B cell (primary cell): ENCODE data around the gene C4orf54.

Source experiments
- EZH2 ChIP-seq: IDR thresholded peaks from 2 replicates; pipeline ENCODE4 v1.6.1; 2012; ENCODE audit warnings: borderline replicate concordance, low read depth, mild to moderate bottlenecking, moderate library complexity, low read length; ENCODE audit not compliant: insufficient read depth, poor library complexity, severe bottlenecking
- TF ChIP-seq, protein P1 (sequence below): fragments of 200-600 bp; IDR thresholded peaks from one replicate; pipeline ENCODE4 v1.8.0; 2022; ENCODE audit warnings: antibody characterized with exemption, mild to moderate bottlenecking

DNA sequence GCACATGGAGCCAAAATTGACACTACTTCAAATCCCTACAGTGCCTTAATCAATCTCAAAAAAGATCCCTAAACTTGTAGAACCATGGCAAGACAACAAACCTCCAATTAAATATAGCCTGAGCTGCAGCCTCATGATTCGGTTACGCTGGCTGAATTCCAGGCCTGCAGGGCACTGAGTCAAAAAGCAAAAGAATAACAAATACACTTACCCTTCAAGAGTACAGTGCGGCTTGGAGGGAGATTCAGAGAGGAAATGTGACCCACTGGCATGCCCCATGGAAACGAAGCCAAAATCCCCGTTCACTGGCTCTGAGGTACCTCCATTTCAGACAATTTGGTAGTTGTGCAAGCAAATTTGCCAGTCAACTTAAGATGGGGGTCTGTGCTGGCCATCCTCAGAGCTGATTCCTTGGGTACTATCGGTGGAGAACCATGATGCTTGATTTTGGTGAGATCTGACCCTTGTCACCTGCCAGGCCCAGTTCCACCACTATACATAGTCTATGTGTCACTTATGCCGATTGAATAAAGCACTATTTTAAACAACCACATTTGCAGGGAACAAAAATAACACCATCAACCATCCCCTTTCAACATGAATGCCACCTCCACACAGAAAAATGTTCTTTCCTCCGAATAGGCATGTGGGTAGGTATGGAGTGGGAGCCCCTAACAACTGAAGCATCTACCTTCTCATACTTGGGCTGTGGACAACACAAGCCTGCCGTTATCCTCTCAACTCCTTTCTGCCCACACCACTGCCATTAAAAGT is 2.1 kb downstream of the C4orf54 start:
- TF ChIP-seq, protein P1, sequence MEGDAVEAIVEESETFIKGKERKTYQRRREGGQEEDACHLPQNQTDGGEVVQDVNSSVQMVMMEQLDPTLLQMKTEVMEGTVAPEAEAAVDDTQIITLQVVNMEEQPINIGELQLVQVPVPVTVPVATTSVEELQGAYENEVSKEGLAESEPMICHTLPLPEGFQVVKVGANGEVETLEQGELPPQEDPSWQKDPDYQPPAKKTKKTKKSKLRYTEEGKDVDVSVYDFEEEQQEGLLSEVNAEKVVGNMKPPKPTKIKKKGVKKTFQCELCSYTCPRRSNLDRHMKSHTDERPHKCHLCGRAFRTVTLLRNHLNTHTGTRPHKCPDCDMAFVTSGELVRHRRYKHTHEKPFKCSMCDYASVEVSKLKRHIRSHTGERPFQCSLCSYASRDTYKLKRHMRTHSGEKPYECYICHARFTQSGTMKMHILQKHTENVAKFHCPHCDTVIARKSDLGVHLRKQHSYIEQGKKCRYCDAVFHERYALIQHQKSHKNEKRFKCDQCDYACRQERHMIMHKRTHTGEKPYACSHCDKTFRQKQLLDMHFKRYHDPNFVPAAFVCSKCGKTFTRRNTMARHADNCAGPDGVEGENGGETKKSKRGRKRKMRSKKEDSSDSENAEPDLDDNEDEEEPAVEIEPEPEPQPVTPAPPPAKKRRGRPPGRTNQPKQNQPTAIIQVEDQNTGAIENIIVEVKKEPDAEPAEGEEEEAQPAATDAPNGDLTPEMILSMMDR: no peak
- no peak for TF ChIP-seq EZH2
